RWPE2 (cell line): ENCODE measurements around the gene POGLUT2.

ENCODE experiments used
- ATAC-seq: fragments of 200-7000 bp; cut with Tn5 transposase; 3 replicates; pipeline ENCODE4 v1.9.1; 2021; ENCODE audit warnings: low read depth
- DNase-seq: peaks from one replicate; pipeline ENCODE4 v3.0.0-alpha.2; 2020; ENCODE audit warnings: low spot score
- H3K27ac ChIP-seq: fragments of 450-650 bp; 2 replicates; pipeline ENCODE4 v1.5.1; 2017; ENCODE audit warnings: mild to moderate bottlenecking; ENCODE audit not compliant: poor library complexity, severe bottlenecking
- H3K27me3 ChIP-seq: fragments of 250-450 bp; sonication (Bioruptor Pico); 2 replicates; pipeline ENCODE4 v1.5.1; 2021; ENCODE audit warnings: mild to moderate bottlenecking, moderate library complexity; ENCODE audit not compliant: insufficient read depth, poor library complexity, severe bottlenecking
- H3K36me3 ChIP-seq: fragments of 250-450 bp; sonication (Bioruptor Pico); 2 replicates; pipeline ENCODE4 v1.5.1; 2020; ENCODE audit warnings: low read depth, mild to moderate bottlenecking, moderate library complexity
- H3K4me1 ChIP-seq: fragments of 250-450 bp; sonication (Bioruptor Pico); 2 replicates; pipeline ENCODE4 v1.5.1; 2021; ENCODE audit warnings: mild to moderate bottlenecking, moderate library complexity; ENCODE audit not compliant: insufficient read depth, poor library complexity, severe bottlenecking
- H3K4me3 ChIP-seq: fragments of 250-450 bp; sonication (Bioruptor Pico); 2 replicates; pipeline ENCODE4 v1.5.1; 2021; ENCODE audit warnings: mild to moderate bottlenecking, moderate library complexity; ENCODE audit not compliant: severe bottlenecking
- H3K9me3 ChIP-seq: fragments of 250-450 bp; sonication (Bioruptor Pico); 2 replicates; pipeline ENCODE4 v1.5.1; 2021; ENCODE audit warnings: mild to moderate bottlenecking, moderate library complexity; ENCODE audit not compliant: severe bottlenecking
- CTCF ChIP-seq: fragments of 450-650 bp; IDR thresholded peaks from one replicate; pipeline ENCODE4 v1.5.1; 2017; ENCODE audit warnings: mild to moderate bottlenecking, moderate library complexity; ENCODE audit not compliant: poor library complexity, severe bottlenecking

Gene POGLUT2

GRCh38 chr13:102816708-102817107 lies 17.9 kb upstream of the POGLUT2 start:
- ATAC-seq: no peak
- TF ChIP-seq CTCF: no peak
- no peaks in the 10 kb centered on the region for H3K9me3 ChIP-seq
- H3K36me3 ChIP-seq: peaks cover 64% of the 10 kb centered on the region
- H3K4me3 ChIP-seq: no peak overlapping the region
- no peaks in the 10 kb centered on the region for H3K27me3 ChIP-seq
- H3K27ac ChIP-seq: no peak overlapping the region
- DNase-seq: no peak
- H3K4me1 ChIP-seq: peaks cover 11% of the 10 kb centered on the region

- no peak overlapping the region for H3K4me3 ChIP-seq
Measured at GRCh38 chr13:102815788-102816187, 17.0 kb upstream of the POGLUT2 start.

GRCh38 chr13:102814793-102815192 lies 16.0 kb upstream of the POGLUT2 start:
- no peak for ATAC-seq
- Histone ChIP-seq H3K4me1 (peaks cover 11% of the 10 kb centered on the region), H3K4me3 (no peak overlapping the region), H3K27ac (no peak overlapping the region), H3K36me3 (peaks cover 69% of the 10 kb centered on the region), H3K27me3 (no peaks in the 10 kb centered on the region), H3K9me3 (no peaks in the 10 kb centered on the region)
- DNase-seq: no peak
- no peak for TF ChIP-seq CTCF

More at GRCh38 chr13:102815788-102816187, 17.0 kb upstream of the POGLUT2 start:
- H3K27me3 ChIP-seq: no peaks in the 10 kb centered on the region
- no peak for ATAC-seq
- TF ChIP-seq CTCF: no peak
- H3K27ac ChIP-seq: no peak overlapping the region
- no peaks in the 10 kb centered on the region for H3K9me3 ChIP-seq
- H3K36me3 ChIP-seq: peaks cover 64% of the 10 kb centered on the region
- DNase-seq: no peak
- H3K4me1 ChIP-seq: peaks cover 11% of the 10 kb centered on the region

- Histone ChIP-seq H3K36me3 (peaks cover 76% of the 10 kb centered on the region), H3K4me3 (no peak overlapping the region), H3K9me3 (no peaks in the 10 kb centered on the region), H3K27me3 (no peaks in the 10 kb centered on the region), H3K4me1 (peaks cover 11% of the 10 kb centered on the region), H3K27ac (no peak overlapping the region)
- ATAC-seq: no peak
- no peak for TF ChIP-seq CTCF
- DNase-seq: no peak
Measured at GRCh38 chr13:102814025-102814607, 15.3 kb upstream of the POGLUT2 start.

GRCh38 chr13:102812611-102813287 lies 14.0 kb upstream of the POGLUT2 start:
- TF ChIP-seq CTCF: no peak
- peak overlapping the region; percentile 45 for H3K27ac ChIP-seq
- no peak overlapping the region for H3K4me3 ChIP-seq
- peaks cover 77% of the 10 kb centered on the region for H3K36me3 ChIP-seq
- DNase-seq: no peak
- peaks cover 11% of the 10 kb centered on the region for H3K4me1 ChIP-seq
- no peaks in the 10 kb centered on the region for H3K9me3 ChIP-seq
- peak; percentile 64 for ATAC-seq
- H3K27me3 ChIP-seq: no peaks in the 10 kb centered on the region
